D721Med (cell line): ENCODE results near the gene OR6X1.
A peak's percentile ranks its signal among the peaks of the same experiment; 100 is the strongest.
"Not testable (repeated sequence)": the region's sequence is repeated elsewhere in the genome, so short reads cannot be mapped to it uniquely, and the experiment has no call there.

ENCODE experiments used
- DNase-seq: peaks from one replicate; pipeline ENCODE4 v3.0.0; 2011; ENCODE audit warnings: low spot score; ENCODE audit not compliant: insufficient read length
- FAIRE-seq: peaks from 2 replicates; lab custom pipeline; 2011; peaks lifted over from hg19 to GRCh38; lab: Jason Lieb, UNC
- CTCF ChIP-seq: IDR thresholded peaks from 2 replicates; pipeline ENCODE4 v1.5.1; 2012; ENCODE audit warnings: mild to moderate bottlenecking, control low read depth; ENCODE audit not compliant: insufficient read depth; ENCODE audit errors: missing control alignments

The OR6X1 gene

DNA sequence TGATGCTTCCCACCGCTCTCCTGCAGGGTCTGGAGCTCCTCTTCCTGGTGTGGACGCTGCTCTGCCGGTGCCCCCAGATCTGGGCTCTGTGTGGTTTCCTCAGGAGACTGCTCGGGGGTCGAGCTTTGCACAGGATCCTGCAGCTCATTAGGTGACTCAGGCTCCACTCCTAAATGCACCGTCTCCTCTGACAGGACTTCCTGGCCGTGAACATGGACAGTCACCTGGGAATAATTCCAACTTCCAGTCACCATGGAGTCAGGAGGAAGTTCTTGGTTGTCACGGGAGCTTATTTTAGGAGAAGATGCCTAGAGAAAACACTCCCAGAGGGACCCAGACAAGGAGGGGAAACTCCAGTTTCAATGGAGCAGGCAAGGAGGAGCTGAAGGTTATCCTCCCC lies 24.7 kb downstream of the OR6X1 start:
- DNase-seq (no peak), FAIRE-seq (no peak)
- no peak for TF ChIP-seq CTCF

GRCh38 chr11:123725995-123726655 lies 28.2 kb downstream of the OR6X1 start:
- TF ChIP-seq CTCF = no peak
- FAIRE-seq = no peak
- DNase-seq = no peak

- FAIRE-seq (no peak), DNase-seq (no peak)
- TF ChIP-seq CTCF = no peak
These were observed 34.9 kb downstream of the OR6X1 start for GRCh38 chr11:123719452-123719851.

DNA sequence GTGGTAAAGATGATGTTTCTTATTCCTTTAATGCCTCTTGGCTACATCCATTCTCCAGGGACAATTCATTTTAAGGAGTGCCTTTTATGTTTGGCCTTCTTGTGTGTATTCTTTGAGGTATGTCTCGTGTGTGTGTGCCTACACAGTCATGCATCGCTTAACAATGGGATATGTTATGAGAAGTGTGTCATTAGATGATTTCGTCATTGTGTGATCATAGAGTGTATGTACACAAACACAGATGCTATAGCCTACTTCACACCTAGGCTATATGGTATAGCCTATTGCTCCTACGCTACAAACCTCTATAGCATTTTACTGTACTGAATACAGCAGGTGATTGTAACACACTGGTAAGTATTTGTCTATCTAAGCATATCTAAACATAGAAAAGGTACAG lies 35.8 kb downstream of the OR6X1 start:
- DNase-seq (no peak), FAIRE-seq (no peak)
- TF ChIP-seq CTCF = no peak

- no peak for FAIRE-seq
- no peak for TF ChIP-seq CTCF
- DNase-seq = no peak
These were observed 36.3 kb downstream of the OR6X1 start for GRCh38 chr11:123718063-123718462.

GRCh38 chr11:123712627-123713026 lies 41.7 kb downstream of the OR6X1 start:
- FAIRE-seq, DNase-seq: not testable (repeated sequence)

- TF ChIP-seq CTCF = peak; percentile 98
- DNase-seq = no peak
- peak; percentile 96 for FAIRE-seq
These were observed 46.6 kb downstream of the OR6X1 start for GRCh38 chr11:123707606-123708205.
